GM19351 (cell line): ENCODE data around the gene CTNNB1.

Source experiments
- ATAC-seq: cut with Tn5 transposase; IDR thresholded peaks from one replicate; pipeline ENCODE4 v1.9.1; 2021; ENCODE audit warnings: mild to moderate bottlenecking, moderate library complexity; ENCODE audit not compliant: unreplicated experiment

Gene CTNNB1

DNA sequence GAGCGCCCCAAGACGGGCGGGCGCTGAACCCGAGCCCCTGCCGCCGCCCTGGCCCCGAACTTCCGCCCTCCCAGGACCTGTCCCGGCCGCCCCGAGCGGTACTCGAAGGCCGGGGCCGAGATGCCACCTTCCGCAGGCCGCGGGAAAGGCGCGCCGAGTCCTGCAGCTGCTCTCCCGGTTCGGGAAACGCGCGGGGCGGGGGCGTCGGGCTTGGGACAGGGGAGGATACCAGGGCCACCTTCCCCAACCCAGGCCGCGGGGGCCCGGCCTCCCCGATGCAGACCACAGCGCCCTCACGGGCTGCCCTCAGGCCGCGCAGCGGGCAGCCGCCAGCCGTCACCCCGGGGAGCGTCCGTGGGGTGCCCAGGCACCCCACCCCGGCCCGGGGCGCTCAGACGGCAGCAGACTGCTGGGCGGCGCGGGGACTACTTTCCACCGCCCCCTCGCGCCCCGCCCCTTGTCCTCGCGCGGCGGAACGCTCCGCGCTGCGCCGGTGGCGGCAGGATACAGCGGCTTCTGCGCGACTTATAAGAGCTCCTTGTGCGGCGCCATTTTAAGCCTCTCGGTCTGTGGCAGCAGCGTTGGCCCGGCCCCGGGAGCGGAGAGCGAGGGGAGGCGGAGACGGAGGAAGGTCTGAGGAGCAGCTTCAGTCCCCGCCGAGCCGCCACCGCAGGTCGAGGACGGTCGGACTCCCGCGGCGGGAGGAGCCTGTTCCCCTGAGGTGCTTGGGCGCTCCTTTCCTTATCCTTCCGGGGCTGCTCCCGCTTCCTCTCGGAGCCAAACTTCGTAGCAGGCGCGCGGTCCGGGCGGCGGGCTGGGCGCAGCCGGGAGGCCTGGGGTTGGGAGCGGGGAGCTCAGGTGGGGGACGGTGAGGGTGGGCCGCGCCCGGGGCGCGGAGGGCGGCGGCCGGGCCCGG is at the start of gene CTNNB1:
Gene CTNNB1, plus strand, starts transcription at position 556 of the 916 bp plus-strand sequence. CDS start 24,564 bp downstream, outside the sequence.
- peak; percentile 63 for ATAC-seq

DNA sequence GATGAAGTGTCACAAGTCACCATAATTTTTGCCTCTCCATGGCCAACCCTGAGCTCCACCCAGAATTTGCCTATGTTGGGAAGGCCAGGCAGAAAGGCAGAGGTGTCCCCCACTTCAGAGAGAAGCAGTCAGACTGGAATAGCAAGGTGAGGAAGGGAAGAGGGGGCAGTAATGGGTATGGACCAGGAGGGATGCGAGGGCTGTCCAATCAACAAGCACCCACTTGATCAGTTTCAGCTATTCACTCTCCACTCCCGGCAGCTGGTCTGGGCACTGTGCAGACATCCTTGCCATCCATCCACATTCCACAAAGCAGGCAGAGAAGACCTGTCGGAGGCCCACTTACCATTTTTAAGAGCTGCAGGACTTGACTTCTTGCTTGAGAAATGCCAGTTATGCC is 43.5 kb upstream of the CTNNB1 start:
- ATAC-seq = no peak

DNA sequence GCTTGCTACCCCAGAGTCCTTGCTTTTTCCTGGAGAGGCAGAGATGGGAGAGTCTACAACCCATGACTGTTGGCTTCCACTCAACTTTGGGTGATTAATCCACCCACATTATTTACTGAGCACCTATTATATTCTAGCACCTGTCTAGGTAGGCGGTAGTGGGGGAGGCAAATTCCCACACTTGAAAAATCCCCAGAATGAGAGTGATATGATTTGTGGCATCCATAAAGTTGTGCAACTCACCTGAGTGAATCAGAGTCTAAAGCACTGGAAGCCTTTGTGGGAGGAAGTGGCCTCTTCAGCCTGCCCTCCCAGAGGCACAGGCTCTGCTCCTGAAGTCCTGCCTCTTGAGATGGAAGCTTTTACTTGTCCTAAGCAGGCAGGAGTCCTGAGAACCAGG is 40.4 kb upstream of the CTNNB1 start:
- no peak for ATAC-seq

DNA sequence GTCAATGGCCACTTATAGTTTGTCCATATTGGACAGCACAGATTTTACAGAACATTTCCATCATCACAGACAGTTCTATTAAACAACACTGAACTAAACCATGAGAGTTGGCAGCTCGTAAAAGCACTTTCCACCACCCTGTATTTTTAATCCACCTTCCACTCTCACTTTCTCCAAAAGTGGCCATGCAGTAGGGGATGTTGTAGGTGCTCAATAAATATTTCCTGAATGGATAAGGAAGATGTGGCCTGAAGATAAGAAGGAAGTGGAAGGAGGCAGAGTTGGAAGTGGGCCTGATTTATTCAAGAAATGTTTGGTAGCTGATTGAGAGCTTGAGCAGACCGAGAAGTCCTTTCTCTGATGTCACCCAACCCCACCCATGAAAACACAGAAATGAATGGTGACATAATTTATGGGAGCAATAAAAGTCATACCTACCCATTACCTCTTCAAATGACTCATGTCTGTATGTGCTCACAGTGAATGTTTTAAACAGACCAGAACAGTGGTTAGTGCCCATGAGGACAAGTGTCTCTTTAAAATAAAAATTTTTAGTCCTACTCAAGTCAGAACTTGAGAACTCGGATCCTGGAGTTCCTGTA is 39.6 kb upstream of the CTNNB1 start:
- ATAC-seq = no peak

DNA sequence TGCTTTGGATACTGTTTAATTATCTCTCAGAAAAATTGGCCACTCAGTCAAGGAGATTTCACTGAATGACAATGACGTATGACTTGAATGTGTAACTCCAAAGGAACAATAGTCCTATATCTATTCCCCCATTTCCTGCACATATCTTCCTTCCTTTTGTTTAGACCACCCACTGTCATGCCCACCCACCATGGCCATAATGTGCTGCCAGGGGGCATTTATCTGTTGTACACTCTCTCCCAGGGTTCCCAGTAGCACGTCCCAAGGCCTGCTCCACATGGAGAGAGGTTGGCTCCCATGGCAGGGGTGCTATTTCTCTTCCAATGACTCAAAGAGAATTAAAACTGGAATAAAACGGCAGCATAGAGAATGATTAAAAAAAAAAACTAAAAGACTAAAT is 36.8 kb upstream of the CTNNB1 start:
- ATAC-seq = no peak

DNA sequence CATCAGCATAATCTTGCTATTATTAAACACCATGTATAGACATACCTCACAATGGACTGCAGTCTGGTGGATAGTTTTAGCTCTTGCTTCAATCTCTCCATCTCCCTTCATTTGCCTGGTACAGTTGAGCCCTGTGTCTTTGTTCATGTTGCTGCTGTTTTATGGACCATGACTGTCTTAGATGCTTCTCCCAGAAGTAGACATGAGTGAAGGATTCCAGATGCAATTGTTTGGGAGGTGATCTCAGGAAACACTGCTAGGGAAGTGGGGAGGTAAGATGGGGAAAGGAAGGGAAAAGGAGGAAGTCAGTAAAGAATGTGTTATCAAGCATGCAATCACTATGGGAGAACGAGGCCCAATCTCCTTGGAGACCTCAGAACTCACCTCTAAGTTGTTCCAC is 36.3 kb upstream of the CTNNB1 start:
- no peak for ATAC-seq

DNA sequence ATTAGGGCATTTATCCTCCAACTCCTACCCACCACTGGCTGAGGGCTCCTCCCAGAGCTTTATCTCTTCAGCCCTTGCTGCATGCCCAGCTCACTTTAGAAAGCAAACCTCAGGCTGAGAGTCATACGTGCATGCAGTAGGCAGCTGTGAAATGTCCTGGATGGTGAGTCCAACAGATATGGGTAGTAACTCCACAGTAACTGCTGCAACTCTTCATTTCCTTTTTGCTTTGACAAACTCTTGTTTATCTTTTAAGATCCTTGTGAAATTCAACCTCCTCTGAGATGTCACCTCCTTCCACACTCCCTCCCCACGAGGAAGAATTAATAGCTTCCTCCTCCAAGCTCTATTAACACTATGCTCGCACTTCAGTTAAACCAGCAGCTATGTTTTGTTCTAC is 35.9 kb upstream of the CTNNB1 start:
- no peak for ATAC-seq

DNA sequence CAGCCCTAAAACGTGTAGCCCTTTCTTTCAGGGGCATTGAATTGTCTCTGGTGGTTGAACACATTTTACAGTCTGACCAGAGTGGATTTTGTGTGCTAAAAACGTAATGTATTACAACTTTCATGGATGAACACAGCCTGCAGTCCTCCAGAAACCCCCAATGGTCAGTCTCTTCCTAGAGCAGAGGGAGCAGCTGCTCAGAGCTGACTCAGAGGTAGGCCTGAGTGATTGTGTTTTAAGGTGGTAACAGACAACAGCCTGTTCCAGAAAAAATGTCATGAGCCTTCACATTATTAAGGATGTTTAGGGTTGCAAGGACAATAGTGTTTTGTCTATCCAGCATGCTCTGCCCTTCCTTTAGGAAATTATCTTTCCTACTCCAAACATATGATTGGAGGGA is 34.5 kb upstream of the CTNNB1 start:
- no peak for ATAC-seq

DNA sequence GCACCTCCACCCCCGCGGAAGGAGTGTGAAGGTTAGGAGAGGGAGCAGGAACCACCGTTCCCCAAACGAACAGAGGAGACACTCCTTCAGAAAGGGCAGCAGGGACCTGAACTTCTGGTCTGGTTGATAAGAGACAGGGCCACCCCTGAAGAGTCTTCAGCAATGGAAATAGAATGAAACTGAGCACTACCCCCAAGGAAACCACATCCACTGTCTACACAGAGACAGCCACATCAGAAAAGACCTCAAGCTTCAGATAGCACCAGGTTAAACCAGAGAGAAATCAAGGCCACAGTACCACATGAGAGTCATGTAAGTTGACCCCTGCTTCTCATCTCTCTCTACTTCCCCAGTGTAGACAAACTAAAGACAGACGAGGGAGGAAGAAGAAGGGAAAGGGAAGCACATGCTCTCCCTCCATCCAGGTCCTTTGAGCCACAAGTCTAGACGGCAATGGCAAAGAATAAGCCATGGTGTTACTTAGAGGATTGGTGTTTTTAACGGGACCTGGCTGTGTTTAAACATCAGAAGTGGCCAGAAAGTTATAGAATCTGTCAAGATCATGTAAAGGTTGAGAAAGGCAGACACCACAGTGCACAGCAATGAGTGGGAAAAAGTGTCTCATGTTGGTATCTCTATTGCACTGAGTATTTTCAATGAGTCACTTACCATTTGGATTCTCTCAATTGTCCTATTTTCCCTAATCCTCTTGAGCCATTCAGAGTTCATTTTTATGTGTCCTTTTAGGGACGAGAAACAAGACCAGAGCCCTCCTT is 31.4 kb upstream of the CTNNB1 start:
- no peak for ATAC-seq

DNA sequence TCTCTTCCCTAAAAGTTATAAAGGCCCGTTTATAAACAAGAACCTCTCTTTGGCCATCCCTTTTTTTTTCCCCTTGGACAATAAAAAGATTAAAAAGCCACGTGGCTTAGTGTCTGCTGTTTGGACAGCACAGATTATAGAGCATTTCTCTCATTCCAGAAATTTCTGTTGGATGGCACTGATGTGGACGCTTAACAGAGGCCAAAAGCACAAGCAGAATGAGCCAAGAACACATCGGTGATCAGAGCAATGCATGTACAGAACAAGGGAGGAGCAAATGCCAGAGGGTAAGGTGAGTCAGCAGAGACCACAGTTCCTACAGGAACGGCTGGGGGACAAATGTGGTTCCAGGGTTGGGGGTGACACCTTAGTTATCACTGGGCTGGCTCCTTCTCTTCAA is 30.3 kb upstream of the CTNNB1 start:
- ATAC-seq = no peak

DNA sequence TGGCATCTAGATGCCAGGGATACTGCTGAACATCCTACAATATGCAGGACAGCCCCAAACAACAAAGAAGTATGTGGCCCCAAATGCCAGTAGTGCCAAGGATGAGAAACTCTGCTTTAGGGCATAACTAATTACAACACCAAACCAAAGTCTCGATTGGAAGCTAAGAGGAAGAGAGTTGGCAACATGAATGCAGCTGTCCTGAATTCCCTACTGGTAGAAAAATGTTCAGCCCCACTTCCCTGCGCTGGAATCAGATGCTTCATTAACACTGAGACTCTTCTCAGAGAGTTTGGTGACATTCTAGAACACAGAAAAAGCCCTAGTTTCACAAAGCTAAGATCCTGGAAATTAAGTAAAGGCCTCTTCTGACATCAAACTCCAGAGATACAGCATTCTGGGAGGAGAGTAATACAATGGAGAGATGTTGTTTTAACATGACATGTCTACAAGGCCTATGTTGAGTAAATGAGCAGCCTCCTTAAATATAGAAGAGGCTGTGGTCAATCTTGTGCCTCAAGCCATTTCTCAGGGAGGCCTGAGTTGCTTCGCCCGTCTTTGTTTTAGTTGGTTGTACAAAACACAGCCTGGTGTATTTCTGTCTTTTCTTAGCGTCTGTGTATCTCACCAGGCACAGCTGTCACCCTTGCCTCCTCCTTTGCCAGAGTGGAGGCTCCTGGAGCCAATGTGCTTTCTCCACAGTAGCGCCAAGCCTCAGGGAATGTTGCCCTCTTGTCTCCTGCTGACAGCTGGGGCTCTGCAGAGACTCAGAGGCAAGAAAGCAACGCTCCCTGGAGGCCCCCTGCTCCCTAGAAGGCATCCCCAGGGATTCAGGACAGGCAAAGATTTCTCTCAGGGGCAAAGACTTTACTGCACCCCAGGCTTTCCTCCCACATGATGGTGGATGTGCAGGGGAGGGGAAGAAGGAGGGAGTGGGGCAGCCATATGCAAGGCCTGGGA is 25.1 kb upstream of the CTNNB1 start:
- no peak for ATAC-seq

DNA sequence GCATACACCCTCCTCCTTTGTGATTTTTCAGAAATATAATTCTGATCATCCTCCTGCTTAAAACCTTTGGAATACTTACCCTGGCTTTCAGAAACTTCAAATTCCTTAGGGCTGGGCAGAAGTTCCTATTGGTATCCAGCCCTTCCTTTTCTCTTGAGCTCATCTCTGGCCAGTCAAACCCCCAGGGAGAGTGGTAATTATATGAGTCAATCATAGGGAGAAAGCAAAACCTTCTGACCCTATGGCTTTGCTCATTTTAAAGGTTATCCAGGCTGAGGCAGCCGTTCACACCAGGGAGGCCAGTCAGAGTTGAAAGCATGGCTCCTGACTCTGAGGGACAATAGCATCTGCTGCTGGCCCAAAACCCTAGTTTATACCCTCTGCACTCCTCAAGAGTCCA is 23.9 kb upstream of the CTNNB1 start:
- no peak for ATAC-seq

DNA sequence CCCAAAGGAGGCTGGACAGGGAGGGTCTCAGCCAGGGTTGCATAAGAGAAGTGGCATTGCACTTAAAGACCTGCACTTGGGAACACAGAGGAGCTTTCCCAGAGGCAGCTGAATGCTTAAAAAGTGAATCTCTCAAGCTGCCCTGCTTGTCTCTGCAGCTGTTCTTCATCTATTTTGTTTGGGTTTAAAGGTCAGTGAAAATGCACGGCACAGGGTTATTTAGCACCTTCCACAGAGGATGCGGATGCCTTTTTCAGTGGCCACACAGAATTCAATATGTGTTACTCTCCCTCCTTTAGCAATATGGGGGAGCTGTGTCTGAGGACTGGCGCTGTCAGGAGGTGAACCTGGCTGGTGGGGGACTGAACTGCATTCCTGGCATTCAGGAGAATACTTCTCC is 22.7 kb upstream of the CTNNB1 start:
- no peak for ATAC-seq

DNA sequence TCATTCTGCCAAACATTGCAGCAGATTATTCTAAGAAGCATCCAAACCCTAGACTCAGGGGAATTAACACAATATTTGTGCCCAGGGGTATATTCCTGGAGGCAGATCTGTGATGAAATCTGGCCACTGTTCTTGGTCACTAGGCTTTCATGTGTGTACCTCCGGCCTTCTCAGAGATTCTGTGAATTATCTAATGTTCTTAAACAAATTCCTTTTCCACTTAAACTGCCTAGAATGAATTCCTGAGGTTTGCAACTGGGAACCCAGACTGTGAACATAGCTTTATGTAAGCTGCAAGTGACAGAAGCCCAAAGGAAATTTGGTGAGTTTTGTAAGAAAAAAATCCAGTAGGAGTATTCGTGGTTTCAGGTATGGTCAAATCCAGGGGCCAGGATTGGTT is 20.7 kb upstream of the CTNNB1 start:
- no peak for ATAC-seq

DNA sequence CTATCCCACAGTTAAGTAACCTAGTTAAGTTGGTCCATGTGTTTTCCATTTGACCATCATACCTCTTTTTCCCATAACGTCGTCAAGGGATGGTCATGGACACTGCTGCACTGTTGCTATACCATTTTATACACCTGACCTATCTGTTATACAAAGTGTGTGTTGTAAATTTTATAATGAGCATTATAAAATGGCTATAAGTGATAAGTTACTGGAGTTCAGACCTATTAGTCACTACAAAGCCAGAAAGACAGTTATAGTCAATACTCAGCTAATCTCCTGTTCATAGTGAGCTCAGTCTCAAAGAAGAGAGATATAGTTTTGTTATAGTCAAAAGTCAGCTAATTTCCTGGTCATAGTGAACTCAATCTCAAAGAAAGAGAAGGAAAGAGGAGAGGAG is 18.9 kb upstream of the CTNNB1 start:
- ATAC-seq = no peak

DNA sequence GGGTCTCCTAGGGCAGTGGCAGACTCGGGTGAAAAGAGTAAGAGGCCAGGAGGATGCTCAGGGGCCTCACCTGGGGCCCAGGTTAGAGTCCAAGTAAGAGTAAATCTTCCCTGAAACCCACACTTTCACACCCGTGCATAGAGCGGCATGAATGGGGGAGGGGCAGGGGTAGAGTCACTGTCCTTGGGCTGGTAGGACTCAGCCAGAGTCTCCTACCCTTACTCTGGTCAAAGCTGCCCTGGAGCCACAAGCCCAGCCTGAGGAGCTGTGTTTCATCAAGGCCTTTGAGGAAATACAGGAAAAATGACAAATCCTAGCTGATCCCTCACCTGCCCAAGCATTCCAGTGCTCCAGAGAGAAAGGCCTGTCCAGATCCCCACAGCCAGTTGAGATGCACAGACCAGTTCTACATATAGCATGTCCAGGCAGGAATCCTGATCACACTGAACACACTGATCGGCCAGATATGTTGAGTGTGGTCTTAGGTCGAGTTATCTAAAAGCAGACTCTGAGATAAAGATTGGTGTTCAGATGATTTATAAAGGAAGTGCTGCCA is 16.7 kb upstream of the CTNNB1 start:
- no peak for ATAC-seq

DNA sequence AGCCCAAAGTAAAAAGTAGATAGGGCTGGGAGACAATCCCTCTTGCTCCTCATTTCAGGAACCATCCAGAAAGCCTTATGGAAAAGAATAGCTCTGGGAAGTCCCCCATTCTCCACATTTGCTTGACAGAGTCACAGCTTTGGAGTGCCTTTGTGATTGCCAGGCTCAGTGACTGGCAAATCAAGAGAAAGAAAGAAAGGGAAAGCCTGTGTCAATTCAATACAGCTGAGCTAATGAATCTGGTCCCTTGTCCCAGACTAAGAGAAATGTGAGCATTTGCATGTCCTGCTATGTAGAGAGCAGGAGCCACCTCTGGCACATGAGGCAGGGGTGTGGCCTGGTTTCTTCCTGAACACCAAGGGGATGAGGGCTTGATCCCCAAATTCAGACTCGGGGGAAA is 14.9 kb upstream of the CTNNB1 start:
- no peak for ATAC-seq

DNA sequence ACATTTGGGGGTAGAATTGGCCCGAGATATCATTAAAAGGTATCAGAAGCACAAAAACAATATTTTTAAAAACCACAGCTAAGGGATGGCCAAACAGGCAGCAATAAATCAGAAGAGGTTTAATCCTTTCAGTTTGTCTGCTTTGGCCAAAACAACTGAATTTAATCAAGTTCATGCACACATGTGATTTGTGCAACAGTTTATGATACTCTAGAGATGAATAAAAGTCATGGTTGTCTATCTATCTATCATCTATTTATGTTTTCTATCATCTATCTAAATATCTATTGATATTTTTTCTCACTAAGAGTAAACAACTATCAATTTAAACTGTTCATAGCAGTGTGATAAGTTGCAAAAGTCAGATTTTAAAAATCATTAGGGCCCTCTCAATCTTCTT is 13.0 kb upstream of the CTNNB1 start:
- ATAC-seq = no peak

DNA sequence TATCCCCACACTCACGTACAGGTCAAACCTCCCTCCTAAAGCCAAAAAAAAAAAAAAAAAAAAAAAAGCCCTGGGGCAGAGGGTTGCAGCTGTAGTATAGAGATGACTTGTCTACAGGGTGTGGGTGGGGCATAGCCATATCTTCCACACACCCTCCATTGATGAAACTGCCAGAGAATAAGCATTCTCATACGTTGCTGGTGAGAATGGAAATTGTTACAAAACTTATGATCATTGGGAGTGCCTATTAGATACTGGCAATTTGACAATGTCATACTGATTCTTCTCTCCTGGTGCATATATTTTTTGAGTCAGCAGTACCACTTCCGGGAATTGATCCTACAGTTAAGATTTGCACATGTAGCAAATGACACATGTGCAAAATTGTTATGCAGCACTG is 11.0 kb upstream of the CTNNB1 start:
- peak; percentile 88 for ATAC-seq
